Cardiac muscle cell (in vitro differentiated cells and primary cell): ENCODE results near the gene SSR3. TPM values are rescaled to one million over a fixed set of nuclear protein-coding genes. Genes with fewer than 3 reads are reported as not detected.

Experiments used
- DNase-seq, 2 donors: peaks; one replicate each; pipeline versions ENCODE4 v3.0.0 to v3.0.0-alpha.2; 2010 to 2017; ENCODE audit warnings: low read depth in 1 of 2, low spot score in 1 of 2
- H3K27ac ChIP-seq: fragments of 200-600 bp; sonication (generic); 2 replicates; pipeline ENCODE4 v1.5.1; 2016
- H3K27me3 ChIP-seq: fragments of 200-600 bp; sonication (generic); 2 replicates; pipeline ENCODE4 v1.6.0; 2016; ENCODE audit warnings: control low read depth
- H3K36me3 ChIP-seq: fragments of 200-600 bp; sonication (generic); 2 replicates; pipeline ENCODE4 v1.5.1; 2016; ENCODE audit warnings: control low read depth
- H3K4me1 ChIP-seq: fragments of 200-600 bp; sonication (generic); 2 replicates; pipeline ENCODE4 v1.8.1; 2017; ENCODE audit warnings: low read depth, mild to moderate bottlenecking, mixed run types
- H3K4me3 ChIP-seq: fragments of 200-600 bp; sonication (generic); 2 replicates; pipeline ENCODE4 v1.5.1; 2016; ENCODE audit warnings: mild to moderate bottlenecking
- H3K9me3 ChIP-seq: fragments of 200-600 bp; sonication (generic); 2 replicates; pipeline ENCODE4 v1.5.1; 2017; ENCODE audit warnings: low read depth, mild to moderate bottlenecking, control low read depth
- polyA plus RNA-seq: library from polyadenylated mRNA; unstranded; fragments of >200 nt; fragmentation: Nextera tagmentation; extraction: Ambion mirVana; gene quantifications from 2 replicates; pipeline ENCODE4 v1.2.1, GENCODE V29; 2016
- total RNA-seq: library from RNA; depleted of rRNA; stranded (reverse); fragments of >200 nt; gene quantifications from 2 replicates; pipeline ENCODE4 v1.2.3, GENCODE V29; 2016
- TF ChIP-seq, protein P1 (sequence below): IDR thresholded peaks from 2 replicates; pipeline ENCODE4 v1.5.1; 2012; ENCODE audit warnings: low read depth, mild to moderate bottlenecking, low read length

SSR3 gene
- total and polyA plus RNA-seq, 2 experiments from 2014 or later = 143 to 202 TPM

DNA sequence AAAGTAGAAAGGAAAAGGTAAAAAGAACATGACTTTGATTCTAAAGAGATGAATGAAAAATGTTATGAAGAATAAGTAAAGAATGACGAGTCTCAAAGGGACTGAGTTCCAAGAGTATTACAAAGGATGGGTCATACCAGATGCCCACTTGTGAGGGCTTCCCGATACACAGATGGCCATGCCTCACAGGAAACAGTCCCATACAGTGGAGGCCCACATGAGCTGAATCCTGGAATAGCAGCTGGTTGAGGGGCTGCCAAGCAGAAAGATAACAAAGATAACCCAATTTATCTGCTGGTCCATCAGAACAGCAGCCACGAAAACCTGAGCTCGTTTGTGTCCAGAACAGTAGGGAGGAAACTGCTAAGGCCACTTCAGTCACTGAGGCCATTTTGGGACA, 3.7 kb downstream of the SSR3 start:
- Histone ChIP-seq H3K27me3 (no peaks in the 10 kb centered on the region), H3K27ac (no peak overlapping the region), H3K4me3 (no peak overlapping the region), H3K36me3 (peaks cover 16% of the 10 kb centered on the region), H3K9me3 (no peaks in the 10 kb centered on the region), H3K4me1 (peaks cover 56% of the 10 kb centered on the region)
- peak in 1 of 2 donors; percentile 22 for DNase-seq
- TF ChIP-seq, protein P1, sequence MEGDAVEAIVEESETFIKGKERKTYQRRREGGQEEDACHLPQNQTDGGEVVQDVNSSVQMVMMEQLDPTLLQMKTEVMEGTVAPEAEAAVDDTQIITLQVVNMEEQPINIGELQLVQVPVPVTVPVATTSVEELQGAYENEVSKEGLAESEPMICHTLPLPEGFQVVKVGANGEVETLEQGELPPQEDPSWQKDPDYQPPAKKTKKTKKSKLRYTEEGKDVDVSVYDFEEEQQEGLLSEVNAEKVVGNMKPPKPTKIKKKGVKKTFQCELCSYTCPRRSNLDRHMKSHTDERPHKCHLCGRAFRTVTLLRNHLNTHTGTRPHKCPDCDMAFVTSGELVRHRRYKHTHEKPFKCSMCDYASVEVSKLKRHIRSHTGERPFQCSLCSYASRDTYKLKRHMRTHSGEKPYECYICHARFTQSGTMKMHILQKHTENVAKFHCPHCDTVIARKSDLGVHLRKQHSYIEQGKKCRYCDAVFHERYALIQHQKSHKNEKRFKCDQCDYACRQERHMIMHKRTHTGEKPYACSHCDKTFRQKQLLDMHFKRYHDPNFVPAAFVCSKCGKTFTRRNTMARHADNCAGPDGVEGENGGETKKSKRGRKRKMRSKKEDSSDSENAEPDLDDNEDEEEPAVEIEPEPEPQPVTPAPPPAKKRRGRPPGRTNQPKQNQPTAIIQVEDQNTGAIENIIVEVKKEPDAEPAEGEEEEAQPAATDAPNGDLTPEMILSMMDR = no peak

DNA sequence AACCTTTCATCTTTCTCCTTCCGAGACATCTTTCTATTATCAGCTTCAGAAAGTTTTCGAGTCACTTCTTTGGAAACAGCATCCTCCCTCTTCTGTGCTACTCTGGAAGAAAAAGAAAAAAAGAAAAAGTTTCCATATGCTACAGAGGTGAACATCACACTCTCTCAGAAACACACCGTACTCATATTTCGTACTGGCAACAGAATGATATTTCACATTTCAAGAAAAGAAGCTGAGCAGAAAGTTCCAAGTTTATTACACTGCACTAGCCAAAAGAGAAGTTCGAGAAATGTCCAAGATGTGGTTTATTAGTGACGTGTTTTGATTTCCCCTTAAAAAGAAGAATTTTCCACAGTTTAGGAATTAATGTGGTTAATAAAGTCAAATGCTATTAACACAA, 6.0 kb downstream of the SSR3 start:
- H3K9me3 ChIP-seq = no peaks in the 10 kb centered on the region
- no peak overlapping the region for H3K4me3 ChIP-seq
- H3K4me1 ChIP-seq = peaks cover 61% of the 10 kb centered on the region
- H3K27ac ChIP-seq = no peak overlapping the region
- H3K36me3 ChIP-seq = peaks cover 21% of the 10 kb centered on the region
- DNase-seq = no peak
- no peaks in the 10 kb centered on the region for H3K27me3 ChIP-seq
- TF ChIP-seq, protein P1 = no peak

DNA sequence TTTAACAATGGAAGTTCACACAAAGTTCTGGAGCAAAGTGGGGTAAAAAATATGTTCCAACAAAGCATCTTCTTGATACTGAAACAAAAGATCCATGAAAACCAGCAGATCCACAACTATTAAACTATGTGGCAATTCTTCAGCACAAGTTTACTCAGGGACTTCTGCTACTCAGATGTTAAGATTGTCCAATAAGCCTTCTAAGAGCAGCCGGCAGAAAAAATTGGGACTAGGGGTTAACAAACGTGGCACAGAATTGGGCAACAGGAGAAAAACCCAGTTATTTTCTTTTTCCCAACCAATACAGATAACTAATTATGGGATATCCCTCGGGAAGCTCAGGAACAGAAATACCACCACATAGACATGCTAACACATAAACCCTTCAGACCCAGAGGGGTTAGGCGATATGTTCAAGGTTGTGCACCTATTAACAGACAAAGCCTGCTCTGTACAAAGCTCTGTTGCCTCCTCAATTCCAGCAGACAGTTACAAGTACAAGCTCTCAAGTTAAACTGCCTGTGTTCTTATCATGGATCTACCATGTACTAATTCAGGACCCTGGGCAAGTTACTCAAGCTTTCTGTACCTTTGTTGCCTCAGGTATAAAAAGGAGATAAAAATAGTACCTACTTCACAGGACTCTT, 6.8 kb downstream of the SSR3 start:
- Histone ChIP-seq H3K27ac (peak overlapping the region; percentile 54), H3K9me3 (no peaks in the 10 kb centered on the region), H3K36me3 (peaks cover 29% of the 10 kb centered on the region), H3K4me3 (no peak overlapping the region), H3K4me1 (peaks cover 60% of the 10 kb centered on the region), H3K27me3 (no peaks in the 10 kb centered on the region)
- DNase-seq = peak; percentile 22 to 66
- TF ChIP-seq, protein P1 = no peak

DNA sequence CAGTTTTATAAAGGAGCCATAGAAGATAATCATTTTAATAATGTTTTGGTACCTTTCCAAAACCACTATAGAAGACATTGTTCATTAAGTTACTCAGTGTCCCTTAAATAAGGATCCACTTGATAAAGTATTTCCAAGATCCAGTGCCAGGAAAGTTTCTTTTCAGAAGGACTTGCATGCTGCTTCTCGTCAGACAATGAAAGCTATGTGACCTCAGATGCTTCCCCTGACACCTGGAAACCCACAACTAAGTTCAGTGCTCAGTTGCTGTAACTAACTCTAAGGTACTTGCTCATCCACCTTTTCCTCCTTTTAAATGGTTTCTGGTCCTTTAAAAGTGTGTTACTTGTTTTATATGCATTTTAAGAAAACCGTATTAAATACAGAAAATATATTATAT, 7.3 kb downstream of the SSR3 start:
- Histone ChIP-seq H3K9me3 (no peaks in the 10 kb centered on the region), H3K4me3 (no peak overlapping the region), H3K36me3 (peaks cover 34% of the 10 kb centered on the region), H3K27me3 (no peaks in the 10 kb centered on the region), H3K27ac (peak overlapping the region; percentile 54), H3K4me1 (peaks cover 55% of the 10 kb centered on the region)
- TF ChIP-seq, protein P1 = no peak
- DNase-seq = peak in 1 of 2 donors; percentile 52

DNA sequence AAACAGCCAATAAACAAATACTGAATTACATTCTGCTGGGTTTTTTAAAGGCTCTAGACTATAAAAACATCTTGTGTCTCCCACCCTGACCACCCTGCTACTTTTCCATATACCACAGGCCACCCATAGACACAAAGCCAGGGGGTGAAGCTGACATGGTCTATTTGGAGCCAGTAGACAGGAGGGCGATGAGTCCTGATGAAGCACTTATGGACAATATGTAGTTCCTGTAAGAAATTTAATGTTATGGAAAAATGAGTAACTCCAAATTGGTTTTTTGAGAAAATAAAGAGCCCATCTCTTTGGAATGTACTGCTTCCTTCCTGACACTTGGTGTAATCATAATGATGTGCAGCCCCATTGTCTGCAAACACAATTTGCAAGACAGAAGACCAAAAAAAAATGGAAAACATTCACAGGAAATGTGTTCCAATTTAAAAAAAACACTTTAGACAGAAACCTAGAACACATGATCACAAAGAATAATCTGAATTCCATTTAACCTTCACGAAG, 11.8 kb downstream of the SSR3 start:
- DNase-seq = no peak
- Histone ChIP-seq H3K9me3 (no peaks in the 10 kb centered on the region), H3K27ac (no peak overlapping the region), H3K4me1 (peaks cover 17% of the 10 kb centered on the region), H3K4me3 (no peak overlapping the region), H3K36me3 (peaks cover 49% of the 10 kb centered on the region), H3K27me3 (no peaks in the 10 kb centered on the region)
- TF ChIP-seq, protein P1 = no peak
